ENCODE results near the gene FOXA3. TPM values are rescaled to one million over a fixed set of nuclear protein-coding genes. Genes with fewer than 3 reads are reported as not detected.

Gene FOXA3
- total RNA-seq, 1 donor from 2014 or later: 0.68 TPM

- TF ChIP-seq, protein P1, sequence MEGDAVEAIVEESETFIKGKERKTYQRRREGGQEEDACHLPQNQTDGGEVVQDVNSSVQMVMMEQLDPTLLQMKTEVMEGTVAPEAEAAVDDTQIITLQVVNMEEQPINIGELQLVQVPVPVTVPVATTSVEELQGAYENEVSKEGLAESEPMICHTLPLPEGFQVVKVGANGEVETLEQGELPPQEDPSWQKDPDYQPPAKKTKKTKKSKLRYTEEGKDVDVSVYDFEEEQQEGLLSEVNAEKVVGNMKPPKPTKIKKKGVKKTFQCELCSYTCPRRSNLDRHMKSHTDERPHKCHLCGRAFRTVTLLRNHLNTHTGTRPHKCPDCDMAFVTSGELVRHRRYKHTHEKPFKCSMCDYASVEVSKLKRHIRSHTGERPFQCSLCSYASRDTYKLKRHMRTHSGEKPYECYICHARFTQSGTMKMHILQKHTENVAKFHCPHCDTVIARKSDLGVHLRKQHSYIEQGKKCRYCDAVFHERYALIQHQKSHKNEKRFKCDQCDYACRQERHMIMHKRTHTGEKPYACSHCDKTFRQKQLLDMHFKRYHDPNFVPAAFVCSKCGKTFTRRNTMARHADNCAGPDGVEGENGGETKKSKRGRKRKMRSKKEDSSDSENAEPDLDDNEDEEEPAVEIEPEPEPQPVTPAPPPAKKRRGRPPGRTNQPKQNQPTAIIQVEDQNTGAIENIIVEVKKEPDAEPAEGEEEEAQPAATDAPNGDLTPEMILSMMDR (IDR thresholded peaks at IDR 0.05): no peak
- H3K27ac ChIP-seq: no peak overlapping the region
- DNase-seq: no peak
Measured at GRCh38 chr19:45821570-45821969, 42.6 kb upstream of the FOXA3 start.

DNA sequence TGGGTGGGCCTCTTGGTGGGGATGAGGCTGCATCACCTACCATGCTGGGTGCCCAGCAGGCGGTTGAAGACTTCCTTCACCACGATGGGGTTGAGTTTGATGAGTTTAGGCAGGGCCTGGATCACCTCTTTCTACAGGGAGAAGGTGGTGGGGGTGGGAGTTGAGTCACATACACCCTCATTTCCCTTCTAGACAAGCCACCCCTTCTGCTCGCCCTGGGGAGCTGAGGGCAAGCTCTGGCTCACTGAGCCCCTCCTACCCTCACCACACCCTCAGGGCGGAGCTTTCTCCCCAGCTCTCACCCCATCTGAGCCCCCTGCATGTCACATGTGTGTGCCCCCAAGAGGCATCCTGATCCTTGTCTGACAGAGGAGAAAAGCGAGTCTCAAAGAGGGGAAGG is 41.4 kb upstream of the FOXA3 start:
- H3K9me3 ChIP-seq: no peaks in the 10 kb centered on the region
- H3K4me1 ChIP-seq: no peaks in the 10 kb centered on the region
- ATAC-seq: no peak
- H3K36me3 ChIP-seq: peaks cover 81% of the 10 kb centered on the region
- H3K27me3 ChIP-seq (ENCODE audit: low read depth): no peaks in the 10 kb centered on the region
- intact Hi-C loops (cut with DNase I): no loop called here
- TF ChIP-seq, protein P1 (IDR thresholded peaks at IDR 0.05): no peak
- DNase-seq: no peak
- no peak overlapping the region for H3K4me3 ChIP-seq
- no peak overlapping the region for H3K27ac ChIP-seq

More at GRCh38 chr19:45821570-45821969, 42.6 kb upstream of the FOXA3 start:
- ATAC-seq: no peak
- Histone ChIP-seq H3K27me3 (ENCODE audit: low read depth) (no peaks in the 10 kb centered on the region), H3K4me1 (peaks cover 4% of the 10 kb centered on the region), H3K36me3 (peaks cover 72% of the 10 kb centered on the region), H3K4me3 (no peak overlapping the region), H3K9me3 (no peaks in the 10 kb centered on the region)
- intact Hi-C loops (cut with DNase I): no loop called here

DNA sequence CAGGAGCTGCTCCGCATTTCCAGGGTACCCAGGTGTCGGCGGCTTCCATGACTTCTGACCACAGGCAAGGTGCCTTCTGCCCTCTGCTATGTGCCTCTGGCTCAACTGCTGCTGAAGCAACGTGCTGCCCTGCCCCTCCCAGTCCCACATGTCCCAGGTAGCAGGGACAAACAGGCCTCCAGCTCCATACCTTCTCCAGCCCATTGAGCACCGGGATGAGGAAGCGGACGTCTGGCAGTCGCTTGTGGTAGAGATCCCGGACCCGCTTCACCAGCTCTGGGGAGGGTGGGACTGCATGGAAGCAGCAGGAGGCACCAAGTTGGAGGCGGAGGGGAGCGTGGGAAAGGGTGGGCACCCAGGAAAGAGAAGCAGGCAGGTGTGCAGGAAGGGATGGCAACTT is 40.9 kb upstream of the FOXA3 start:
- Histone ChIP-seq H3K4me1 (no peaks in the 10 kb centered on the region), H3K27ac (no peak overlapping the region), H3K36me3 (peaks cover 82% of the 10 kb centered on the region), H3K9me3 (no peaks in the 10 kb centered on the region), H3K4me3 (no peak overlapping the region), H3K27me3 (ENCODE audit: low read depth) (no peaks in the 10 kb centered on the region)
- TF ChIP-seq, protein P1 (IDR thresholded peaks at IDR 0.05): no peak
- intact Hi-C loops (cut with DNase I): no loop called here
- ATAC-seq (no peak), DNase-seq (no peak)

DNA sequence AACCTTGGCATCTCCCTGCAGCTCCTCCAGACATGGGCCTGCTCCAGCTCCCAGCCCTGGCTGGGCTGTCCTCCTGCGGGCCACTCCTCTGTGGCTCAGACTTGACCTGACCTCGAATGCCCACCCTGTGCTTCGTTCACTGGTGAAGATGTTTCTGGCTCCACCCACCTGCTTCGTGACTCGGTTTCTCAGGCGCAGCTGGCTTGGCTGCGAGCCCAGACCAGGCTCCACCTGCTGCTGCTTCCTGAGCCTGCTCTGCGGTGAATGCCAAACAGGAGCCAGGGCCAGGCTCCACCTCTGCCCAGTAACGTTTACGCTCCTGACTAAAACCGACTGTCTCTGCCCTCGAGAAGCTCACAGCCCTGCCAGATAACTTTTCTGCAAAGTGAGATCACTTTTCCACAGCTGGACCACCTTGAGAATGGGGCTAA is 40.1 kb upstream of the FOXA3 start:
- peaks cover 91% of the 10 kb centered on the region for H3K36me3 ChIP-seq

GRCh38 chr19:45824531-45825262 is 39.4 kb upstream of the FOXA3 start:
- TF ChIP-seq, protein P1 (IDR thresholded peaks at IDR 0.05): no peak
- no peak overlapping the region for H3K27ac ChIP-seq
- no peaks in the 10 kb centered on the region for H3K27me3 ChIP-seq (ENCODE audit: low read depth)
- no peaks in the 10 kb centered on the region for H3K4me1 ChIP-seq
- no peak for DNase-seq
- H3K9me3 ChIP-seq: no peaks in the 10 kb centered on the region
- intact Hi-C loops (cut with DNase I): no loop called here
- peaks cover 97% of the 10 kb centered on the region for H3K36me3 ChIP-seq
- ATAC-seq: no peak
- no peak overlapping the region for H3K4me3 ChIP-seq

More for the DNA sequence above, 40.1 kb upstream of the FOXA3 start:
- no peak for DNase-seq
- Histone ChIP-seq H3K27ac (no peak overlapping the region), H3K4me1 (no peaks in the 10 kb centered on the region), H3K27me3 (ENCODE audit: low read depth) (no peaks in the 10 kb centered on the region), H3K4me3 (no peak overlapping the region), H3K9me3 (no peaks in the 10 kb centered on the region)
- TF ChIP-seq, protein P1 (IDR thresholded peaks at IDR 0.05): no peak
- intact Hi-C loops (cut with DNase I): no loop called here
- no peak for ATAC-seq

Measured in lower lobe of right lung (tissue), 2 donors.